ENCODE results near the gene SLITRK1.

SLITRK1 gene

DNA sequence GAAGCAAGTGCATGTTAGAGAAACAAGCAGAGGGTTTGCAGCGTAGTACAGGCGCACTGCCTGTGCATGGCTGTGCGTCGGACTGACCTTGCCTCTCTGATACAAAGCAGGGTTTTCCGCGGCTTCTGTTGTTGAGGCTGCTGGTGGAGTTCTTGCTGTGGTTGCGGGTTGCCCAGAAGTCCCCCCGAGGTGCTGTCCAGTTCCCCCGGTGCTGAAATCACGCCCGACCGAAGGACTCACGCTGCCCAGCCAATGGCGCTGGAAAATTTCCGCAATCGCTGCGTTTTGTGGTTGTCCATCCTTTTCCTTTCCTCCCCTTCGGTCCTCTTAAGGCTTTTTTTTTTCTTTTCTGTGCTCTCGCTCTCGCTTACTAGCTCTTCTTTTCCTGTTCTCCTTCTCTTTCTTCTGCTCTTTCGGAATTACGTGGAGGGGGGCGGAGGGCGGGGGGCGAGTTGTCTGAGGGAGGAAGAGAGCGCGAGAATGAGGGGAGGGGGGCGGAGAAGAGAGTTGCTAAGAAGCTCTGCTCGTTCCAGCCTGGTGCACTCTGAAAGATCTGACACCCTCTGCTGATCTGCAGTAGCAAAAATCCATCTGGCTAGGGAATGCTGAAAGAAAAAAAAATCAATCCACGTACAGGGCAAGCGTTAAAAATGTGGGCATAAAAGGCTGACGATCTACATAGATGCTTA is at the start of gene SLITRK1:
Gene SLITRK1, minus strand, starts transcription at position 558 of the 689 bp plus-strand sequence. CDS start 967 bp downstream, outside the sequence.
- no peak for DNase-seq

DNA sequence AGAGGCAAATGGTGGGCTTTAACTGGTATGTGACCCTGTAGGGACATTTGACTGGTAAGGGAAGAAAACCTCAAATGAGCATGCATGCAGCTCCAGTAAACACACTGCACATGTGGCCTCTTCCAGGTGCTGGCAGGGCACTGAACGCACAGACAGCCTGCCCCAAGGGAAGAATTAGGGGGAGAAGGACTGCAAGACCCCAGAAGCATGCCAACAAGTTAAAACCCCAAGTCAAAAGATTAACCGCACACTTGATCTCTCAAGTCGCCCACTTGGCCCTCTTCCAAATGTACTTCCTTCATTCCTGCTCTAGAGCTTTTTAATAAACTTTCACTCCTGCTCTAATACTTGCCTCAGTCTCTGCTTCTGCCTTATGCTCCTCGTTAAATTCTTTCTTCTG is 46.9 kb upstream of the SLITRK1 start:
- DNase-seq = no peak

DNA sequence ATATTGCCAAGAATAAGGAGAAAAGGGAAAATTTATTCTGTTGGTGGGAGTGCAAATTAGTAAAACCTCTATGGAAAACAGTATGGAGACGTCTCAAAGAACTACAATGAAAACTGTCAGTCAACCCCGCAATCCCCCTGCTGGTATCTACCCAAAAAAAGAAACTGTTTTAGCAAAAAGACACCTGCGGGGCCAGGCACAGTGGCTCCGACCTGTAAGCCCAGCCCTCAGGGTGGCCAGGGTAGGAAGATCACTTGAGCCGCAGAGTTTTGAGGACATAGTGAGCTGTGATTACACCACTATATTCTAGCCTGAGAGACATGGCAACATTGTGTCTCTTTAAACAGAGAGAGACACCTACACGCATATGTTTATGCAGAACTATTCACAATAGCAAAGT is 37.5 kb upstream of the SLITRK1 start:
- no peak for DNase-seq

DNA sequence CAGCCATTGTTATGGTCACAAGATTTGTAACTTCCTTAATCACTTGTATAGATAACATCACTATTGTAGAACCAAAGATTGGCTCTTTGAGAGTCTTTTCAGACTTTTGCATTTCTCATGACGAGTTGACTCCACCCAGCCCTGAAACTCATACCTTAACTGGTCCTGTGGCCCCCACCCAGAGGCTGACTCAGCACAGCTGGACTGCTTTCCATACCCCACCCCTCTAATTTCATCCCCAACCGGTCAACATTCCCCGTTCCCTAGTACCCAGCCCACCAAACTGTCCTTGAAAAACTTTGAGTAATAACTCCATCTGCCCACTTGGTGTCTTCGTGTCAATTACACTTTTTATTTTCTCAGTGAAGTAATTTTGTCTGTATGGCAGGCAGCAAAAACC is 32.1 kb upstream of the SLITRK1 start:
- no peak for DNase-seq

DNA sequence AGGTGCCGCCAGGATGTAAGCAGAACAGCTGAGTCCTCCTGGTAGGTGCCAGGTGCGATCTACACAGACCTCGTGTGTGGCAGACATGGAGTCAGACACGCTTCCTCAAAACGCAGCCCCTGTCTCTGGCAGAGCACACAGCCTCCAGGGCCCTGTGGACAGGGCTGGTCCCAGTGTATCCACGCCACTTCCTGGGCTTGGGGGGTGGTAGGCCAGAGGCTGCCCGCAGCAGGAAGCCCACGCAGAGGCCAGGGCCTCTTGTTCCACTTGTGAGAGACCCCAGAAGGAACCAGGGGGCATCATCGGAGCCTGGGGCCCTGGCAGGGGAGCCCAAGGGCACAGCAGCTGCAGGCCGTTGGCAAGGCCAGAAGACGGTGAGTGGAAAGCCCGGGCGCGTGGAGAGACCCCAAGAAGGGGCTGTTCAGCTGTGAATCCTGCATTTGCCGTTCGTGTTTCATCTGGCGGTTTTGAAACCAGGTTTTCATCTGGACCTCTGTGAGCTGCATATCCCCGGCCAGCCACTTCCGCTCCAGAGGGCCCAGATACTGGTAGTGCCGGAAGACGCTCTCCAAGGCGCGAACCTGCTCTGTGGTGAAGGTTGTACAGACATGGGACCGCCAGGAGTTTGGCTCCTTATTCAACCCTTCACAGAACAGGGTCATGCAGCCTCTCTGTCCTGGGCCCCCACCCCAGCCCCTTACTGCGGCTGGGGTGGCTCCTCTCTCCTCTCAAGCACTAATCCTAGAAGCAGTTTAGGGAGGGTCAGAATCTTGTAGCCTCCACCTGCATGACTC is 25.1 kb upstream of the SLITRK1 start:
- no peak for DNase-seq

GRCh38 chr13:83906240-83906820 is 24.1 kb upstream of the SLITRK1 start:
- no peak for DNase-seq

- no peak for DNase-seq
These were observed 23.4 kb upstream of the SLITRK1 start for GRCh38 chr13:83905641-83906040.

GRCh38 chr13:83895994-83896580 is 13.8 kb upstream of the SLITRK1 start:
- DNase-seq = no peak

- DNase-seq = no peak
These were observed 8.1 kb upstream of the SLITRK1 start for GRCh38 chr13:83890358-83890757.

GRCh38 chr13:83884141-83884540 is 1.9 kb upstream of the SLITRK1 start:
- DNase-seq = no peak

DNA sequence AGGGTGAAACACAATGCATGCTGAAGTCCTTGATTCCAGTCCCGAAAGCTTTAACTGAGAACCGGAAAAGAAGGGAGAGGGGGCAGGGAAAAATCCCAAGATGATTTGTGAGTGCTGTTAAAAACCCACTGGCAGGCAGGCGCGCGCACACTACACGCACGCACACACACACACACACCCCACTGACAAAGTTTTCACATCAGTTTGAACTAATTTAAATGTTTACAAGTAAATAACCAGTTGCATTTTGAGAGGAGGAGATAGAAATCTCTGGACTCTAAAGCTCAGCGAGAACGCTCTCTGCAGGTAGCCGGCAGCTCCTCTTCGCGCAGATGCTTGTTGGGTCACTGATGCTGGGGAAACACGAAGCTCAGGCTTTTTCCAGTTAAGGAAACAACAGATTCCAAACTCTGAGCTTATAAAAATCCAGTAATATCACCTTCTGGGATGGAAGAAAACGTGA is 818 bp upstream of the SLITRK1 start:
- DNase-seq = no peak

GRCh38 chr13:83882606-83882959 is 309 bp upstream of the SLITRK1 start:
- DNase-seq = no peak

DNA sequence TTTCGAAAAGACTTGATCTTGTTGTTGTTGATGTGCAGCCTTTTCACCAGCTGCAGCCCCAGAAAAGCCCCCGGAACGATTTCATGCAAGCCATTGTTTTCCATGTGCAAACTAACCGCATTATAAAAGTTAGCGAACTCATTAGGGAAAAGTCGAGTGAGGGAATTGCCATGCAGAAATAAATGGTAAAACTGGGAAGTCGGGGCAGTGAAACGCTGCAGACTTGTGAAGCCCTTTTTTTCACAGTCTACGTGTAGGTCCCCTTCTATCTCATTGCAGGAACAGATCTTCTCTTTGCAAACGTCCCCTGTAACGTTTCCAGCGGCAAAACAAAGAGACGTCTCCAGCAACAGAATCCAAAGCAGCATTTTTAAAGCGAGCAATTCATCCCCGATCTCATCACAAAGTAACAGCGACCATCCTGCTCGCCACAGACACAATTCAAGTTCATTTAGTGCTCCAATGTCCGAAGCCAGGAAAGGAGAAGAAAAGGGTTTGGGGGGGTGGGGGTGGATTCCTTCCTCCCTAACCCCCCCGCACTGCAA is 1.1 kb downstream of the SLITRK1 start:
- DNase-seq = no peak

DNA sequence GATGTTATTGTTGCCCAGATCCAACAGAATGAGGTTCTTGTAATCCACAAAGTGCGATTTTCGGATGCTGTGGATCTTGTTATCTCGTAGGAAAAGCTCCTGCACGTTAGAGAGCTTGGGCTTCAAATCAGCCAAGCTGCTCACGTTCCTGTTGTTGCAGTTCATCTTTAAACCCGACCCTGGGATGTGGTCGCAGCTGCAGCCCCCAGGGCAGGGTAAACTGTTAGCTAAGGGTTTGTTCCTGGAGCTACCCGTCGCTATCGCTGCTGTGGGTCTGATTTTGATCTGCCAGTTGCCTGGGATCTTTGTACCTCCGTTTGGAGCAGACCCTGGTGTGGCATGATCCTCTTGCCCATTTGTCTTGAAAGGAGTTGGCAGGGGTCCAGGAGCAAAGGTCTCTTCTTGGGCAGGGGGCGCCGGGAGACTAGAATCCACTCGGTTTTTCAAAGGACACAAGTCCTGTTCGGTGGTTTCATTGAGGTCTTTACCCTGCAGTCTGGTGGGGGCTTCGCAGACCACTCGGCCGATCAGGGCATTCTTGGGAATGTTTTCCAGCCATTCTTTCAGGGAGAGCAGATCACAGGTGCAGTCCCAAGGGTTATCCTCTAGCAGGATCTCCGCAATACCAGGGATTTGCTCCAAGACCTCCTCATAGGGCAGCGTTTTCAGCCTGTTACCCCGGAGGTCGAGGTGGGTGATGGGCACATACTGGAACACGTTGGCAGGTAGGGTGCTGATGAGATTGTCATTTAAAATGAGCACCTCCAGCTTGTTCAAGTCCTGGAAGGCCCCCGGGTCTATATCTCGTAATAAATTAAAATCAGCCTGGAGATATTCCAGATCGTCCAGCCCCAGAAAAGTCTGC is 1.8 kb downstream of the SLITRK1 start:
- DNase-seq = no peak

DNA sequence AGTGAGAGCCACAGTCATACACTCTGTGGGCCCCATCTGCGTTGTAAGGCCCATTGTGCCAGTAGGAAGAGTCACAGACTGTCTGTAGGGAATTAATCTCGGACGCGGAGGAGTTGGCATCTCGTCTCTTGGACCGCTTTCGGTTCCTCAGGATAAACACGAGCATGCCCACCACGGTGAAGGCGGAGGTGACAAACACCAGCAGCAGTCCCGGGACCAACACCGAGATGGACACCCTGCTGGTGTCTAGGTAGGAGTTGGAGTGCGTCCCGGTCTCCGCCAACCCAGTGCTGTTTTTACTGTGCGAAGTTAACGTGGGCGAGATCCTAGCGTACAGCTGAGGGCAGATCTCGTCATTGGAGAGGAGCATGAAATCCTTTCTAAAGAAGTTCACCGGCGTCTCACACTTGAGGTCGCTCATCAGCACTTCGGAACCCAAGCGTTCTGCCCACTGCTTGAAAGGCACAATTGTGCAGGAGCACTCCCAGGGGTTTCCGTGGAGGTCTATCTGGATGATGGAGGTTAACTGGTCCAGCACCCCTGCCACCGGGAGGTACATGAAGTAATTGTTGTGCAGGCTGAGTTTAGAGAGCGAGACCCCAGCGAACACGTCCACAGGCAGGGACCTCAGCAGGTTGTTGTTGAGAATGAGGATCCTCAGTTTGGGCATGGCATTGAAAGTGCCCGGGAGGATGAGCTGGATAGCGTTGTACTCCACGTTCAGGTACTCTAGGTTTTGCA is 2.7 kb downstream of the SLITRK1 start:
- DNase-seq = no peak

DNA sequence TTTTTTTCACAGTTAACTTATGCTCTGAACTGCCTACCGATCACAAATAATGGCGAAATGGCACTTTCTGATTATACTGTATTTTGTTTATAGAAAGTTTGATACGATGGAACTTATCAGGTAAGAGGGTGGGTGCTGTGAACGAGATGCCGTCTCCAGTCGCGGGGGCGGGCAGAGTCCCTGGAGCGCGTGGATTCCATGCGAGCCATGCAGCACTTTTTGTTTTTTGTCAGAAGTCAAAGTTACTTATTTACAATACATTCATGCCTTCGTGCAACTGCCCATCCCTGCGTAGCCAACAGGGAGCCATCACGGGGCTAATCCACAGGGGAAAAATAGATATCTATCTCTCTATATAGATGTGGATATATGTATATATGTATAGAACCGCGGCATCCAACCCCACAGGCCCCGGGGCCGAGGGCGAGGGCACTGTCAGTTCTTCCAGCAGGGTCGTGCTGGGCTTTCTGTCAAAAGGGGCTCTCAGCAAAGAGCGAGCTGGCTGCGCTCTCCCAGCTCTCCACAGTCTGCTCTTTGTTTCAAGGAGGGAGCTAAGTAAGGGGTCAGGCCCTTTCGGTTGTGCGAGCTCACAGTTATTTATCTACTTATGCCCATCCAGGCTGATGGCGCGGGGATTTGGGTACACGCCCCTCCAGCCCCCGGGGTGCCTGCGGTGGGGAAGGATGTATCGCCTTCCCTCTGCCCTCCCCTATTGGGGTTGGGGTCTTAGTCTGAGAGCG is 3.4 kb downstream of the SLITRK1 start:
- no peak for DNase-seq

DNA sequence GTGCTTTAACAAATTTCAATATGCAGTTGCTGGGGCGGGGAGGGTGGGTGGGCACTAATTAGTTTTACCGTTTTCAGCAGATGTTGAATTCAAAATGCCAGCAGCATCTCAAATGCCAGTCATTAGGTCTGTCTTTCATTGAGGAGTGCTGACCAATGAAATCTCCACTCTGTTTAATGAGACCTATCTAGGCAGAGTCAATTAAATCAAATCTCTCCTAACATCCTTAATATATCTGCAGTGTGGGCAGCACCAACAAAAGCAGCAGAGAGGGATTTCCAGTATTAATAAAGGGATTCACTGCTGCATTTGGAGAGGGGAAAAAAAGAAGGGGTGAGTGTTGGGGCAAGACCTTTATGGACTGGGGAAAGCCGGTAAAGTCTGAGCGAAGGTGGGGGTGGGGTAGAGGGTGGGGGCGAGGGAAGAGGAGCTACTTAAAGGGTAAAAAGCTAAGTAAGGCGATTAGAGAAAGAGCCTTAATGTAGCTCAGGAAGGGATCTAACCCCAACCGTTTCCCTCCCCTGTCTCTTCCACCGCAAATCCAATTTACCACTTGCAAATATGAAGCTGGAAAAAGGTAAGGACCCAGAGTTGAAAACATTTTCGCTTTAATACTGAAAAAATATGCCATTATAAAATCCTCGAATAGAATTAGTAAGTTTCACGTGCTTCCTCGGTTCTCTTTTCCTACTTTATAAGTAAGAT is 4.5 kb downstream of the SLITRK1 start:
- DNase-seq = no peak

DNA sequence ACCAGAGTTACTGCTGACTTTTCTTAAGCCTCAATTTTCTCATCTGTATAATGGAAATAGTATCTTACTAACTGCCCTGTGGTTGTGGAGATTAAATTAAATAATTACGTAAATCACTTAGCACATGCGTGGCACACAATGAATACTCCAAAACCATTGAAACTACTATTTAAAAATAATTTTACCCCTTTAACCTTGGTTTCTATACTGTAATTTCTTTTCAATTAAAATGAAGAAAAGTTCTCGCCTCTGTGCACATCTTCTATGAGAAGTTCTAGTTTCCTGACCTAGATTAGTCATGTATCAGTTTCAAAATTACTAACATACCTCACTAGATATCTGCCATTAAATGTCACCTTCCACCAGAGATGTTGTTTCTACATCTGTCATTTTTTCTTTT is 5.7 kb downstream of the SLITRK1 start:
- DNase-seq = no peak

DNA sequence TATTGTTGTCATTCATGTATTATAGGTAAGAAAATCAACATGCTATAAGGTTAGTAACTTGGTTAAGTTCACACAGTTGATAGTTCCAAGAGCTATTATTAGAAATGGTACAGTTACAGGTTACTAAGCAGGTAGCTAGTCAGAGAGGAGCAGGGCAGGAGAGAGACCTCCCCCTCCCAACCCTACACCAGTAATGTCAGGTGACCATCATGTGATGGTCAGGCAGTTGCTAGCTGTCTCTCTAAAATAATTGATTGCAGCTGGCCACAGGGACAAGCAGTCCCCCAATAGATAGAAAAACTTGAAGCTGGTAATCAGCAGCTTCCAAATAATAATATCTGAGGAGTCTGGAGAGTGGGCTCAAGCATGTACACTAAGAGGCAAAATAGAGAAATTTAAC is 14.6 kb downstream of the SLITRK1 start:
- no peak for DNase-seq
